Thyroid gland (tissue), 4 donors: ENCODE measurements around the gene PARD3B.

Experiments used
- POLR2A ChIP-seq, 2 donors: fragments of 450-650 bp; IDR thresholded peaks; one replicate each; pipeline ENCODE4 v1.6.1; 2017; ENCODE audit warnings: antibody characterized with exemption in 2 of 2, mild to moderate bottlenecking in 2 of 2, moderate library complexity in 1 of 2
- TF ChIP-seq, protein P1 (sequence below), 6 experiments: fragments of 200-600 bp in 3 of 6; fragments of 450-650 bp in 3 of 6; sonication (generic) in 3 of 6; IDR thresholded peaks; one replicate each; pipeline ENCODE4 v1.5.1; 2016 to 2019; ENCODE audit warnings: antibody characterized with exemption in 6 of 6, mild to moderate bottlenecking in 2 of 6, inconsistent platforms in 1 of 6, moderate library complexity in 1 of 6

DNA sequence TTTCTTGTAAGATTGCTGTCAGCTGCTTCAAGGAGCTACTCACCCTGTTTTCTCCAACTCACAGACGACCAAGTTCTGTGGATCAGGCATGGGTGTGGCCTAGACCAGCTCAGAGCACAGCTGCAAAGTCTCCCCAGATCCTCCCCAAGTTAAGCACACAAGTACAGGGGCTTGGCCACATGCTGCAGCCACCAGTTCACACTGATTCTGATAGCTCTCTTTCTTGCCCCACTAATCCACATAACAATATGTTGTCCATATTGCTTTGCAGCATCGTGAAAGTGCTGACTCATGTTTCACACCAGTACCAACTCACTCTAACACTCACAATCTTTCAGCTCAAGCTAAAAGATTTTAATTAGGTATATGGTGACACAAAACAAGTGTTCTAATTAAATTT is 437.0 kb downstream of the PARD3B start:
- TF ChIP-seq, protein P1, sequence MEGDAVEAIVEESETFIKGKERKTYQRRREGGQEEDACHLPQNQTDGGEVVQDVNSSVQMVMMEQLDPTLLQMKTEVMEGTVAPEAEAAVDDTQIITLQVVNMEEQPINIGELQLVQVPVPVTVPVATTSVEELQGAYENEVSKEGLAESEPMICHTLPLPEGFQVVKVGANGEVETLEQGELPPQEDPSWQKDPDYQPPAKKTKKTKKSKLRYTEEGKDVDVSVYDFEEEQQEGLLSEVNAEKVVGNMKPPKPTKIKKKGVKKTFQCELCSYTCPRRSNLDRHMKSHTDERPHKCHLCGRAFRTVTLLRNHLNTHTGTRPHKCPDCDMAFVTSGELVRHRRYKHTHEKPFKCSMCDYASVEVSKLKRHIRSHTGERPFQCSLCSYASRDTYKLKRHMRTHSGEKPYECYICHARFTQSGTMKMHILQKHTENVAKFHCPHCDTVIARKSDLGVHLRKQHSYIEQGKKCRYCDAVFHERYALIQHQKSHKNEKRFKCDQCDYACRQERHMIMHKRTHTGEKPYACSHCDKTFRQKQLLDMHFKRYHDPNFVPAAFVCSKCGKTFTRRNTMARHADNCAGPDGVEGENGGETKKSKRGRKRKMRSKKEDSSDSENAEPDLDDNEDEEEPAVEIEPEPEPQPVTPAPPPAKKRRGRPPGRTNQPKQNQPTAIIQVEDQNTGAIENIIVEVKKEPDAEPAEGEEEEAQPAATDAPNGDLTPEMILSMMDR (IDR thresholded peaks at IDR 0.05) = no peak
- no peak for TF ChIP-seq POLR2A (IDR thresholded peaks at IDR 0.05)
